ENCODE data around the gene BLVRB. TPM values are rescaled to one million over a fixed set of nuclear protein-coding genes. Genes with fewer than 3 reads are reported as not detected.

BLVRB gene
- total RNA-seq, 3 donors from 2014 or later (not counting 1 experiment from before 2014, with no cell fraction given): 16.8 to 25.2 (median 18.3) TPM

DNA sequence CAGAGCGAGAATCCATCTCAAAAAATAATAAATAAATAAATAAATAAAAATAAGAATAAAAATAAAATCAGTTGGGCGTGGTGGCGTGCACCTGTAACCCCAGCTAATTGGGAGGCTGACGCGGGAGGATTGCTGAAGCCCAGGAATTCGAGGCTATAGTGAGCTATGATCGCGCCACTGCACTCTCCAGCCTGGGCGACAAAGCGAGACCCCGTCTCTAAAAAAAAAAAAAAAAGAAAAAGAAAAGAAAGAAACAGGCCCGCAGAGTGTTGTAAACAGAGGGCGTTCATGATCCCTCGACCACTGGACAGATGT lies 45.1 kb downstream of the BLVRB start:
- peak overlapping the region; percentile 95 for H3K27ac ChIP-seq (ENCODE audit: low read length)
- no peaks in the 10 kb centered on the region for H3K27me3 ChIP-seq (ENCODE audit: control insufficient read depth, insufficient read depth, low read length)
- DNase-seq (no peak), ATAC-seq (peak in 1 of 3 donors; percentile 1)
- Mint-ChIP-seq H3K4me3 (peak overlapping the region; percentile 90), H3K27ac (peak overlapping the region; percentile 82 to 88), H3K4me1 (peaks cover 36 to 56% of the 10 kb centered on the region in 2 donors), H3K9me3 (no peaks in the 10 kb centered on the region), H3K36me3 (no peaks in the 10 kb centered on the region), H3K27me3 (ENCODE audit: low read depth in 2 of 2) (no peaks in the 10 kb centered on the region)
- intact Hi-C loops (cut with micrococcal nuclease): loop anchor here (5.0 kb wide), 1 partner anchor 177 kb away; no protein-coding TSS in a partner anchor
- no peaks in the 10 kb centered on the region for H3K9me3 ChIP-seq (ENCODE audit: control insufficient read depth, insufficient read depth, low read length)
- H3K36me3 ChIP-seq (ENCODE audit: control insufficient read depth, insufficient read depth, low read length): peaks cover 10% of the 10 kb centered on the region
- TF ChIP-seq, protein P1, sequence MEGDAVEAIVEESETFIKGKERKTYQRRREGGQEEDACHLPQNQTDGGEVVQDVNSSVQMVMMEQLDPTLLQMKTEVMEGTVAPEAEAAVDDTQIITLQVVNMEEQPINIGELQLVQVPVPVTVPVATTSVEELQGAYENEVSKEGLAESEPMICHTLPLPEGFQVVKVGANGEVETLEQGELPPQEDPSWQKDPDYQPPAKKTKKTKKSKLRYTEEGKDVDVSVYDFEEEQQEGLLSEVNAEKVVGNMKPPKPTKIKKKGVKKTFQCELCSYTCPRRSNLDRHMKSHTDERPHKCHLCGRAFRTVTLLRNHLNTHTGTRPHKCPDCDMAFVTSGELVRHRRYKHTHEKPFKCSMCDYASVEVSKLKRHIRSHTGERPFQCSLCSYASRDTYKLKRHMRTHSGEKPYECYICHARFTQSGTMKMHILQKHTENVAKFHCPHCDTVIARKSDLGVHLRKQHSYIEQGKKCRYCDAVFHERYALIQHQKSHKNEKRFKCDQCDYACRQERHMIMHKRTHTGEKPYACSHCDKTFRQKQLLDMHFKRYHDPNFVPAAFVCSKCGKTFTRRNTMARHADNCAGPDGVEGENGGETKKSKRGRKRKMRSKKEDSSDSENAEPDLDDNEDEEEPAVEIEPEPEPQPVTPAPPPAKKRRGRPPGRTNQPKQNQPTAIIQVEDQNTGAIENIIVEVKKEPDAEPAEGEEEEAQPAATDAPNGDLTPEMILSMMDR (IDR thresholded peaks at IDR 0.05): no peak
- 65% methylated on average over 13 of the region's 14 CpGs for WGBS (ENCODE audit: insufficient coverage)
- H3K4me1 ChIP-seq (ENCODE audit: control insufficient read depth, insufficient read depth, low read length): peaks cover 49% of the 10 kb centered on the region
- peak overlapping the region; percentile 88 for H3K4me3 ChIP-seq (ENCODE audit: low read length)

DNA sequence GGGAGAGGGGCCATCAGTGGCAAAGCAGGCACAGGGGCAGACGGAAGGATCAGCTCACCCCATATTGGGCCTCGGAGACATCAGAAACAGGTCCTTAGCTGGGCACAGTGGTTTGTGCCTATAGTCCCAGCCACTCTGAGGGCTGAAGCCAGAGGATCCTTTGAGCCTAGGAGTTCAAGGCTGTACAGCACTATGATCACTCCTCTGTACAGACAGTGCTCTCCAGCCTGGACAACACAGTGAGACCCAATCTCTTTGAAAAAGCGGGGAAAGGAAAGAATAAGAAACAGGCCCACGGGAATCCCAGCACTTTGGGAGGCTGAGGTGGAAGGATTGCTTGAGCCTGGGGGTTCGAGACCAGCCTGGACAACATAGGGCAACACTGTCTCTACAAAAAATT lies 45.8 kb downstream of the BLVRB start:
- Mint-ChIP-seq H3K4me1 (peaks cover 34 to 54% of the 10 kb centered on the region in 2 donors), H3K27me3 (ENCODE audit: low read depth in 2 of 2) (no peaks in the 10 kb centered on the region)

DNA sequence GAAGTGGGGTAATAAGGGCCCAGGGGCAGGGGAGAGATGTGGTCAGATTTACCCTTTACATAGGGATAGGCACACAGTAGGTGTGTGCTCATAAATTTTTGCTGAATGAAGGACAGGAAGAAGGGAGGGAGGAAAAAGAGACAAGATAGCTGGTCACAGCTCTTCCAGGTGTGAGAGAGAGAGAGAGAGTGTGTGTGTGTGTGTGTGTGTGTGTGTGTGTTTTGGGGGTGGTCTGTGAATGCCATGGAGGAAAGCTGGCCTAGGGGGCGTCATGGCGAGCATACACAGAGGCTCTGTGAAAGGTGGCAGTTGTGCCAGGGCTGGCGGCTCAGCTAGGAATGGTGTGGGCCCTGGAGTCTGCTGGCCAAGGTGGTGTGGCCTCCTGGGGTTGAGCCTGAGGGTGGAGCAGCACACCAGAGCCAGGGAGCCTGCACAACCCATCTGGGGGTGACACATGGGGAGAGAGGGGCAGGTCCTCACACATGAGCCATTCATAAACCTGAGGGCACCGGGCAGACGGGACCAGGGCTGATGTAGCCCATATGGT lies 46.4 kb downstream of the BLVRB start:
- TF ChIP-seq, protein P1 (IDR thresholded peaks at IDR 0.05): no peak
- H3K9me3 ChIP-seq (ENCODE audit: control insufficient read depth, insufficient read depth, low read length): no peaks in the 10 kb centered on the region
- ATAC-seq: no peak
- Mint-ChIP-seq H3K27me3 (ENCODE audit: low read depth in 2 of 2) (no peaks in the 10 kb centered on the region), H3K4me3 (no peak overlapping the region), H3K4me1 (peaks cover 28 to 51% of the 10 kb centered on the region in 2 donors), H3K27ac (peak overlapping the region in 1 of 2 donors; percentile 82), H3K36me3 (no peaks in the 10 kb centered on the region), H3K9me3 (no peaks in the 10 kb centered on the region)
- peaks cover 10% of the 10 kb centered on the region for H3K36me3 ChIP-seq (ENCODE audit: control insufficient read depth, insufficient read depth, low read length)
- 92% methylated on average over 5 of the region's 5 CpGs for WGBS (ENCODE audit: insufficient coverage)
- H3K4me1 ChIP-seq (ENCODE audit: control insufficient read depth, insufficient read depth, low read length): peaks cover 50% of the 10 kb centered on the region
- no peak for DNase-seq
- no peak overlapping the region for H3K27ac ChIP-seq (ENCODE audit: low read length)
- H3K4me3 ChIP-seq (ENCODE audit: low read length): no peak overlapping the region
- H3K27me3 ChIP-seq (ENCODE audit: control insufficient read depth, insufficient read depth, low read length): no peaks in the 10 kb centered on the region
- intact Hi-C loops (cut with micrococcal nuclease): no loop called here

More for the DNA sequence above, 45.8 kb downstream of the BLVRB start:
- Histone ChIP-seq H3K4me3 (ENCODE audit: low read length) (no peak overlapping the region), H3K27me3 (ENCODE audit: control insufficient read depth, insufficient read depth, low read length) (no peaks in the 10 kb centered on the region), H3K4me1 (ENCODE audit: control insufficient read depth, insufficient read depth, low read length) (peaks cover 48% of the 10 kb centered on the region), H3K27ac (ENCODE audit: low read length) (no peak overlapping the region), H3K36me3 (ENCODE audit: control insufficient read depth, insufficient read depth, low read length) (peaks cover 10% of the 10 kb centered on the region), H3K9me3 (ENCODE audit: control insufficient read depth, insufficient read depth, low read length) (no peaks in the 10 kb centered on the region)
- peak overlapping the region; percentile 77 for H3K4me3 Mint-ChIP-seq
- H3K27ac Mint-ChIP-seq: peak overlapping the region; percentile 57 to 82
- no peak for DNase-seq
- 96% methylated on average over 5 of the region's 5 CpGs for WGBS (ENCODE audit: insufficient coverage)
- no peak for ATAC-seq
- no peaks in the 10 kb centered on the region for H3K9me3 Mint-ChIP-seq
- TF ChIP-seq, protein P1 (IDR thresholded peaks at IDR 0.05): no peak
- intact Hi-C loops (cut with micrococcal nuclease): loop anchor here (5.0 kb wide), 1 partner anchor 178 kb away; no protein-coding TSS in a partner anchor
- H3K36me3 Mint-ChIP-seq: no peaks in the 10 kb centered on the region

DNA sequence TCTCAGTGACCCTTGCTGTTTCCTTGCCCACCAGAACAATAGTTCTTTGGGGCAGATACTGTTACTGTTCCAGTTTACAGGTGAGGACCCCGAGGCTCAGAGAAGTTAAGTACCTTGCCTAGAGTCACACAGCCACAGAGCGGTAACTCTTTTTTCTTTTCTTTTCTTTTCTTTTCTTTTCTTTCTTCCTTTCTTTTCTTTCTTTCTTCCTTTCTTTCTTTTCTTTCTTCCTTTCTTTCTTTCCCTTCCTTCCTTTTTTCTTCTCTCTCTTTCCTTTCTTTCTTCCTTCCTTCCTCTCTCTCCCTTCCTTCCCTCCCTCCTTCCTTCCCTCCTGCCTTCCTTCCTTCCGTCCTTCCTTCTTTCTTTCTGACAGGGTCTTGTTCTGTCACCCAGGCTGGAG lies 47.5 kb downstream of the BLVRB start:
- Histone ChIP-seq H3K36me3 (ENCODE audit: control insufficient read depth, insufficient read depth, low read length) (peaks cover 8% of the 10 kb centered on the region), H3K27me3 (ENCODE audit: control insufficient read depth, insufficient read depth, low read length) (no peaks in the 10 kb centered on the region), H3K4me3 (ENCODE audit: low read length) (no peak overlapping the region), H3K4me1 (ENCODE audit: control insufficient read depth, insufficient read depth, low read length) (peaks cover 55% of the 10 kb centered on the region), H3K27ac (ENCODE audit: low read length) (no peak overlapping the region), H3K9me3 (ENCODE audit: control insufficient read depth, insufficient read depth, low read length) (no peaks in the 10 kb centered on the region)
- intact Hi-C loops (cut with micrococcal nuclease): no loop called here
- no peaks in the 10 kb centered on the region for H3K36me3 Mint-ChIP-seq
- TF ChIP-seq, protein P1 (IDR thresholded peaks at IDR 0.05): no peak
- H3K27ac Mint-ChIP-seq: peak overlapping the region; percentile 72 to 82
- WGBS (ENCODE audit: insufficient coverage): 74% methylated on average over 3 of the region's 3 CpGs
- no peak for ATAC-seq
- peaks cover 0 to 3% of the 10 kb centered on the region in 2 donors for H3K27me3 Mint-ChIP-seq (ENCODE audit: low read depth in 2 of 2)
- peaks cover 31 to 59% of the 10 kb centered on the region in 2 donors for H3K4me1 Mint-ChIP-seq
- H3K9me3 Mint-ChIP-seq: no peaks in the 10 kb centered on the region
- no peak for DNase-seq
- H3K4me3 Mint-ChIP-seq: no peak overlapping the region
